Left lung (tissue), 10 donors: ENCODE measurements around the gene CNIH3. TPM values are rescaled to one million over a fixed set of nuclear protein-coding genes. Genes with fewer than 3 reads are reported as not detected.

Experiments
- ATAC-seq: fragments of 200-7000 bp; cut with Tn5 transposase; one replicate; pipeline ENCODE4 v1.9.1; 2020; ENCODE audit warnings: moderate library complexity
- DNase-seq, 4 donors: peaks; one replicate each; pipeline ENCODE4 v3.0.0-alpha.2; 2013 to 2020
- H3K27ac ChIP-seq, 2 donors: fragments of 200-600 bp; sonication (generic) in 1 of 2; one replicate each; pipeline versions ENCODE4 v1.5.0 to v1.8.0; 2020 to 2021
- H3K27me3 ChIP-seq, 2 donors: fragments of 200-600 bp; sonication (generic) in 1 of 2; one replicate each; pipeline versions ENCODE4 v1.5.0 to v1.8.0; 2020 to 2021
- H3K36me3 ChIP-seq, 2 donors: fragments of 200-600 bp; sonication (generic) in 1 of 2; one replicate each; pipeline versions ENCODE4 v1.5.0 to v1.8.0; 2020 to 2021
- H3K4me1 ChIP-seq, 2 donors: fragments of 200-600 bp; one replicate each; pipeline ENCODE4 v1.8.0; 2021
- H3K4me3 ChIP-seq, 2 donors: fragments of 200-600 bp; sonication (generic) in 1 of 2; one replicate each; pipeline versions ENCODE4 v1.5.0 to v1.8.0; 2020 to 2021; ENCODE audit warnings: mild to moderate bottlenecking in 1 of 2
- H3K9me3 ChIP-seq, 2 donors: fragments of 200-600 bp; sonication (generic) in 1 of 2; one replicate each; pipeline versions ENCODE4 v1.5.0 to v1.8.0; 2020 to 2021
- intact Hi-C, 2 donors: fragments of 100-400 bp; cut with DNase I; formaldehyde crosslinking; loops; one replicate each; pipeline versions ENCODE4 v1.11.2 to v1.14.2; 2022
- polyA plus RNA-seq, 6 donors: library from polyadenylated mRNA; unstranded; fragments of 120-200 nt; gene quantifications; one replicate each; pipeline ENCODE4 v1.2.1, GENCODE V29; 2013; ENCODE audit not compliant: insufficient read length in 6 of 6
- total RNA-seq, 2 donors: library from RNA; stranded (reverse); fragmentation: NEBNext Ultra II Directional; extraction: Animal tissue kit (Norgen Biotek cat#: 25700); gene quantifications; one replicate each; pipeline ENCODE4 v1.2.1, GENCODE V29; 2021
- TF ChIP-seq, protein P1 (sequence below), 2 donors: fragments of 200-600 bp; sonication (generic) in 1 of 2; IDR thresholded peaks; one replicate each; pipeline versions ENCODE4 v1.5.0 to v1.8.0; 2021; ENCODE audit warnings: antibody characterized with exemption in 2 of 2
- donor health status: DM: no; HTN: yes; CAD: no.
- donor health status: DM: no; HTN: no; CAD: no.

The CNIH3 gene
- total and polyA plus RNA-seq, 8 donors = 2.5 to 9.4 (median 7.3) TPM

DNA sequence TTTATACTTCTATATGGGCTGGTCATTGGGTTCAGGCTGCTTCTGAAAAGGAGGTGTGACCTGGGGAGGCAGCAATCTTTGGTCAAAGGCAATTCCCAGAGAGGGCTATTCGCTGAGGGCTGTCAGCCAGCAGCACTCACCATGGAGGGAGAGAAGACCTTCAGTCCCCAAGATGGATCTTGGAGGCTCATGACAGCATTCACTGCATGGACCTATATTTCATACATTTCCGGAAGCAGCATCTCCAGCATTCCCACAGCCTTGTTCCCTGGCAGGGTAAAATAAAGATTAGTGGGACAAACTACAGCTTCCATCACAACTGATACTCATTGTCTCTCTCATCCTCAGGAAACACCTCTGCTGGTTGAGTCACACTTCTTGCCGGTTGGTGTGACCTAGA is 146.6 kb downstream of the CNIH3 start:
- Histone ChIP-seq H3K4me3 (no peak overlapping the region), H3K9me3 (peaks cover 0 to 17% of the 10 kb centered on the region in 2 donors), H3K27ac (no peak overlapping the region), H3K36me3 (no peaks in the 10 kb centered on the region), H3K4me1 (no peaks in the 10 kb centered on the region), H3K27me3 (no peaks in the 10 kb centered on the region)
- ATAC-seq (no peak), DNase-seq (no peak)
- TF ChIP-seq, protein P1, sequence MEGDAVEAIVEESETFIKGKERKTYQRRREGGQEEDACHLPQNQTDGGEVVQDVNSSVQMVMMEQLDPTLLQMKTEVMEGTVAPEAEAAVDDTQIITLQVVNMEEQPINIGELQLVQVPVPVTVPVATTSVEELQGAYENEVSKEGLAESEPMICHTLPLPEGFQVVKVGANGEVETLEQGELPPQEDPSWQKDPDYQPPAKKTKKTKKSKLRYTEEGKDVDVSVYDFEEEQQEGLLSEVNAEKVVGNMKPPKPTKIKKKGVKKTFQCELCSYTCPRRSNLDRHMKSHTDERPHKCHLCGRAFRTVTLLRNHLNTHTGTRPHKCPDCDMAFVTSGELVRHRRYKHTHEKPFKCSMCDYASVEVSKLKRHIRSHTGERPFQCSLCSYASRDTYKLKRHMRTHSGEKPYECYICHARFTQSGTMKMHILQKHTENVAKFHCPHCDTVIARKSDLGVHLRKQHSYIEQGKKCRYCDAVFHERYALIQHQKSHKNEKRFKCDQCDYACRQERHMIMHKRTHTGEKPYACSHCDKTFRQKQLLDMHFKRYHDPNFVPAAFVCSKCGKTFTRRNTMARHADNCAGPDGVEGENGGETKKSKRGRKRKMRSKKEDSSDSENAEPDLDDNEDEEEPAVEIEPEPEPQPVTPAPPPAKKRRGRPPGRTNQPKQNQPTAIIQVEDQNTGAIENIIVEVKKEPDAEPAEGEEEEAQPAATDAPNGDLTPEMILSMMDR (IDR thresholded peaks at IDR 0.05) = no peak
- intact Hi-C loops = no loop called here

DNA sequence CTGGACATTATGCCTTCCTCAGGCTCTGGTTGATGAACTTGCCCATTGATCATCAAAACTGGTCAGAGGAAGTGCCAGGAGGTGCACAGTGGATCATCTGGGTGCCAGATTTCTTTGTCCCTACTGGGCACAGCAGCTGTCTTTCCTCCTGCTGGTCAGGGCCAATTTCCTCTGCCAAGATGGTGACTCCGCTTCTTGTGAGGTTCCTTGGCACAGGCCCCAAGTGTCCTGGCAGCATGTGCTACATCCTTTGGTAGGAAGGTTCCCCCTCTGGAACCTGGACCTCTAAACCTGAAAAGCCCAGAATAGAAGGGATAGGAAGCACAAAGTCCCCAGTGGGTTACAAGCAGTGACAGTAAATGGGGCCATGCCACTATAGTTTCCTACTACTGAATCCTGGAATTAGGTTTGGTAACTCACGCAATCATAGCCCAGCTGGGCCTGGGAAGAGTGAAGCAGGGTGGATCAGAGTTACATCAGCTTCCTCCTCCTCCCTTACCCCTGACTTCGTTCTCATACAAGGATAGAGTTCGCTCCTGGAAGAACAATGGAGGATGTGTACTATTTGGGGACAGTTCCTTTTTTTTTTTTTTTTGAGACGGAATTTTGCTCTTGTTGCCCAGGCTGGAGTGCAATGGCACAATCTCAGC is 147.1 kb downstream of the CNIH3 start:
- peaks cover 0 to 17% of the 10 kb centered on the region in 2 donors for H3K9me3 ChIP-seq
- no peak overlapping the region for H3K27ac ChIP-seq
- no peaks in the 10 kb centered on the region for H3K27me3 ChIP-seq
- intact Hi-C loops = no loop called here
- H3K36me3 ChIP-seq = no peaks in the 10 kb centered on the region
- ATAC-seq (no peak), DNase-seq (no peak)
- H3K4me3 ChIP-seq = no peak overlapping the region
- TF ChIP-seq, protein P1 (IDR thresholded peaks at IDR 0.05) = no peak
- H3K4me1 ChIP-seq = no peaks in the 10 kb centered on the region

DNA sequence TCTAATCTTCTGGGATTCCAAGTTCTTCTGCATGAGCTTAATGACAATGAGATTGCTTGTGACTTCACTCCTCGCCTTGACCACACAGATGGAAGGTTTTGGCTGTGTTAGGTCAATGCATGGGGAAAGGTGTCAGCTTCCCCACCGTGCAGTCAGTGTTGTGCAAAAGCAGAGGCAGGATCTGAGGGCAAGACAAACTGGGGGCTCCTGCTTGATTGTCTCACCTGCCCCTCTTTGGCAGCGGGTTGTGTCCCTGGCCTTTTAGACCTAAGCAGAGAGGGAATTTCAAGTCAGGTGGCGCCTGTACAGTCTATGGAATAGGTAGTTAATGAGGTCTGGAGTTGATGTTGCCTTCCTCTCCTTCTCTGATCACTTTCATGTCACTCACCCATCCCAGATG is 150.1 kb downstream of the CNIH3 start:
- TF ChIP-seq, protein P1 (IDR thresholded peaks at IDR 0.05) = no peak
- Histone ChIP-seq H3K27me3 (no peaks in the 10 kb centered on the region), H3K4me3 (no peak overlapping the region), H3K4me1 (peaks cover 5 to 8% of the 10 kb centered on the region in 2 donors), H3K27ac (no peak overlapping the region), H3K36me3 (no peaks in the 10 kb centered on the region), H3K9me3 (no peaks in the 10 kb centered on the region)
- intact Hi-C loops = no loop called here
- ATAC-seq = no peak
- no peak for DNase-seq

DNA sequence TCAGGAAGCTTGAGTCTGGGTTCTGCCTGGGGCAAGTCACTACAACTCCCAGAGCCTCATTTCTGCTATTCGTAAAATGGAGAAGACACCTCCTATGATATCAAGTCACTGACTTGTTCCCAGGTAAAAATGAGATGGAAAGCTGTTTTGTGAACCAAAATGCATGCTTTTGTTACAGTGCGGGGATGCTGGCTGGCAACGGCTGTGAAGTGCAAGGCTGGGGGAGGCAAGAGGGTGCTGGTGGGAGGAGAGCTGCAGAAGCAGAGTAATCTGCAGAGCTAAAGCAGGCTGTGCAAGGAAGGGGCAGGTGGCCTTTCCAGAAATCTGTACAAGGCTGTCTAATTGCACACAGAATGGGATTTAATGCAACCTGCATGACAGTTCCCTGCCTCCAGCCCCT is 150.9 kb downstream of the CNIH3 start:
- H3K27me3 ChIP-seq = no peaks in the 10 kb centered on the region
- intact Hi-C loops = no loop called here
- ATAC-seq = no peak

DNA sequence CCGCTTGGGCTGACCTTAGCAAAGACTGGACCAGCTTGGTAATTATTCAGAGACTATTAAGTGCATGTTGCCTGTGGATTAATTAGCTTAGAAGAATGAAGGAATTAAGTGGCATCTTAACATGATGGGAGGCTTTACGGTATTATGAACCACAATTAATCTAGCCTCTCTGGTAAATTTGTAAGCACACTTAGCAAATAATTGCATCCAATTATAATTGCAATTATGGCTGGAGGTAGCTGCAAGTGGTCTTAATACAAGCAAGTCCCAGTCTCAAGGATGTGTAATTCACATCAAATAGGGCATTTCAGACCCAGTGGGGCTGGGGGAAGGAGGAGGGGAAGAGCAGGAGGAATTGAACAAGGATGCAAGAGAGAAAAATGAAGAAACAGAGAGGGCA is 151.6 kb downstream of the CNIH3 start:
- intact Hi-C loops = no loop called here
- no peaks in the 10 kb centered on the region for H3K27me3 ChIP-seq
- H3K4me3 ChIP-seq = no peak overlapping the region
- peaks cover 5 to 8% of the 10 kb centered on the region in 2 donors for H3K4me1 ChIP-seq
- TF ChIP-seq, protein P1 (IDR thresholded peaks at IDR 0.05) = no peak
- no peaks in the 10 kb centered on the region for H3K36me3 ChIP-seq
- DNase-seq (no peak), ATAC-seq (no peak)
- no peak overlapping the region for H3K27ac ChIP-seq
- H3K9me3 ChIP-seq = no peaks in the 10 kb centered on the region

More for the DNA sequence above, 150.9 kb downstream of the CNIH3 start:
- Histone ChIP-seq H3K9me3 (no peaks in the 10 kb centered on the region), H3K27ac (no peak overlapping the region), H3K4me1 (peaks cover 5 to 8% of the 10 kb centered on the region in 2 donors), H3K4me3 (no peak overlapping the region), H3K36me3 (no peaks in the 10 kb centered on the region)
- no peak for DNase-seq
- TF ChIP-seq, protein P1 (IDR thresholded peaks at IDR 0.05) = no peak
